ENCODE data around the gene SIRT7. TPM values are rescaled to one million over a fixed set of nuclear protein-coding genes. Genes with fewer than 3 reads are reported as not detected.

The SIRT7 gene
- total RNA-seq, 1 donor from 2014 or later, result 30.2 TPM

DNA sequence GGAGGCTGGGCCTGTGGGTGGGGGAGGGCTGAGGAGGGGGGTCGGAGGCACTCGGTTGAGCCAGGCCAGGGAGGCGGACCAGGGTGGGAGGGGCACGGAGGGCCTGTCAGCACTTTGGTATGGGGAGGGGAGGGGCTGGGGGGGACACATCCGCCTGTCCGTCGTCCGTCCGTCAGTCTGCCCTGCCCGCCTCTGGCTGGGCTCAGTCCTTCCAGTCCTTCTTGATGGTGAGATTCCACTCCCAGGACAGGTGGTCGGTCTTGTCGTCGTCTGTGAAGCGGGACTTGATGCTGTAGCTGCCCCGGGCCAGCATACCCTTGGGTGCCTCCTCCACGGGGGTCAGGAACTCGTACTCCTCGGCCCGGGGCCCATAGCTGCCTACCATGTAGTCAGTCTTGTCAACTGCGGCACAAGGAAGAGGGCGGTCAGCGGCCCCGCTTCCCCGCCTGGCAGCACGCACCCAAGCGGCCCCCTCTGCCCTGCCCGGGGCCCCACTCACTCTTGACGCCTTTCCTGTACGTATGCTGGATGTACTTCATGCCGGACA lies 49.2 kb downstream of the SIRT7 start:
- DNase-seq (ENCODE audit: low read depth) (peak; percentile 81), FAIRE-seq (no peak)
- no peaks in the 10 kb centered on the region for H3K9me3 ChIP-seq (ENCODE audit: insufficient read depth, low read depth, low read length)
- peak overlapping the region; percentile 92 for H3K4me3 ChIP-seq (ENCODE audit: insufficient read depth, low read depth, low read length)
- H3K4me2 ChIP-seq (ENCODE audit: low read length), result peak overlapping the region; percentile 99
- H4K20me1 ChIP-seq (ENCODE audit: insufficient read depth, low read length), result peaks cover 66% of the 10 kb centered on the region
- H3K9me3 Mint-ChIP-seq (ENCODE audit: unreplicated experiment), result no peaks in the 10 kb centered on the region
- H3K36me3 ChIP-seq (ENCODE audit: insufficient read depth, low read length), result peaks cover 5% of the 10 kb centered on the region
- H3K9ac ChIP-seq (ENCODE audit: low read length), result peak overlapping the region; percentile 96
- TF ChIP-seq EZH2 (IDR thresholded peaks at IDR 0.05; ENCODE audit: insufficient read depth, low read length), result no peak
- TF ChIP-seq, protein P1, sequence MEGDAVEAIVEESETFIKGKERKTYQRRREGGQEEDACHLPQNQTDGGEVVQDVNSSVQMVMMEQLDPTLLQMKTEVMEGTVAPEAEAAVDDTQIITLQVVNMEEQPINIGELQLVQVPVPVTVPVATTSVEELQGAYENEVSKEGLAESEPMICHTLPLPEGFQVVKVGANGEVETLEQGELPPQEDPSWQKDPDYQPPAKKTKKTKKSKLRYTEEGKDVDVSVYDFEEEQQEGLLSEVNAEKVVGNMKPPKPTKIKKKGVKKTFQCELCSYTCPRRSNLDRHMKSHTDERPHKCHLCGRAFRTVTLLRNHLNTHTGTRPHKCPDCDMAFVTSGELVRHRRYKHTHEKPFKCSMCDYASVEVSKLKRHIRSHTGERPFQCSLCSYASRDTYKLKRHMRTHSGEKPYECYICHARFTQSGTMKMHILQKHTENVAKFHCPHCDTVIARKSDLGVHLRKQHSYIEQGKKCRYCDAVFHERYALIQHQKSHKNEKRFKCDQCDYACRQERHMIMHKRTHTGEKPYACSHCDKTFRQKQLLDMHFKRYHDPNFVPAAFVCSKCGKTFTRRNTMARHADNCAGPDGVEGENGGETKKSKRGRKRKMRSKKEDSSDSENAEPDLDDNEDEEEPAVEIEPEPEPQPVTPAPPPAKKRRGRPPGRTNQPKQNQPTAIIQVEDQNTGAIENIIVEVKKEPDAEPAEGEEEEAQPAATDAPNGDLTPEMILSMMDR (IDR thresholded peaks at IDR 0.05; ENCODE audit: insufficient read depth, low read depth, low read length), result no peak
- no peak overlapping the region for H2AFZ ChIP-seq (ENCODE audit: low read depth, low read length)
- peaks cover 67% of the 10 kb centered on the region for H3K79me2 ChIP-seq (ENCODE audit: insufficient read depth, low read length)
- H3K27me3 Mint-ChIP-seq (ENCODE audit: low read depth, unreplicated experiment), result no peaks in the 10 kb centered on the region
- peaks cover 37% of the 10 kb centered on the region for H3K4me1 ChIP-seq (ENCODE audit: insufficient read depth, low read length)
- peaks cover 5% of the 10 kb centered on the region for H3K36me3 Mint-ChIP-seq (ENCODE audit: low read depth, unreplicated experiment)
- peak overlapping the region; percentile 76 for H3K4me3 Mint-ChIP-seq (ENCODE audit: unreplicated experiment)
- no peaks in the 10 kb centered on the region for H3K27me3 ChIP-seq (ENCODE audit: insufficient read depth, low read length)
- peak overlapping the region; percentile 87 for H3K27ac Mint-ChIP-seq (ENCODE audit: unreplicated experiment)
- H3K27ac ChIP-seq (ENCODE audit: low read depth, low read length), result peak overlapping the region; percentile 90
- H3K4me1 Mint-ChIP-seq (ENCODE audit: low read depth, unreplicated experiment), result peaks cover 19% of the 10 kb centered on the region

DNA sequence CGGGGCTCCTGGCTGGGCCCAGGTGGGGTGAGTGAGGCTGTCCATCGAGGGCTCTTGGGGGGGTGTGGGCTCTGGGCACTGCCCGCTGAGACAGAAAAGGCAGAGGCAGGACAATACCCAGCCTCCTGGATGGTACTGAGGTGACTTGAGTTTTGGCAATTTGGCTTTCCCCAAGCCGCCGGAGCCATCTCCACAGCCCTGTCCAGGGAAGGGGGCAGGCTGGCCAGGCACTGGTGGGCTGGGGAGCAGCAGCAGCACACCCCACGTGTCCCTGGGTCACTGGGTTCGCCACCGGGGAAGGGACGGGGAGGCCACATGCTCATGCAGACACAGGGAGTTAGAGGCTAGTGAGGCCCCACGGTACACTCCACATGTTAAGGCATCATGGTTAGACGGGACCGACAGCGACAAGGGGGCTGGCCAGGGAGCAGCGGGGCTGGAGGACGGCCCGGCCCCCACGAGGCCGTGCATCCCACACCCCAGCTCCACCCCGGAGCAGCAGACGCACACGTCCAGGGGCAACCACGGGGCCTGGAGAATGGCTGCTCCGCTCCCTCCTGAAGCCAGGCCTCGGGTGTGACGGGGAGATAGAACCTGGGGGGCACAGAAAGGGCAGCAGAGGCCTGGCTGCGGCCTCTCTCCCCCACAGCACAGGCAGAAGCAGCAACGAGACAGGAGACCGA lies 49.8 kb downstream of the SIRT7 start:
- DNase-seq (ENCODE audit: low read depth), result no peak
- Histone ChIP-seq H4K20me1 (ENCODE audit: insufficient read depth, low read length) (peaks cover 71% of the 10 kb centered on the region), H3K79me2 (ENCODE audit: insufficient read depth, low read length) (peaks cover 73% of the 10 kb centered on the region), H2AFZ (ENCODE audit: low read depth, low read length) (no peak overlapping the region), H3K4me2 (ENCODE audit: low read length) (peak overlapping the region; percentile 99), H3K27me3 (ENCODE audit: insufficient read depth, low read length) (no peaks in the 10 kb centered on the region), H3K36me3 (ENCODE audit: insufficient read depth, low read length) (peaks cover 5% of the 10 kb centered on the region), H3K4me1 (ENCODE audit: insufficient read depth, low read length) (peaks cover 41% of the 10 kb centered on the region), H3K9ac (ENCODE audit: low read length) (peak overlapping the region; percentile 96), H3K9me3 (ENCODE audit: insufficient read depth, low read depth, low read length) (no peaks in the 10 kb centered on the region), H3K27ac (ENCODE audit: low read depth, low read length) (peak overlapping the region; percentile 64), H3K4me3 (ENCODE audit: insufficient read depth, low read depth, low read length) (no peak overlapping the region)
- Mint-ChIP-seq H3K36me3 (ENCODE audit: low read depth, unreplicated experiment) (peaks cover 8% of the 10 kb centered on the region), H3K4me3 (ENCODE audit: unreplicated experiment) (no peak overlapping the region), H3K4me1 (ENCODE audit: low read depth, unreplicated experiment) (peaks cover 25% of the 10 kb centered on the region), H3K9me3 (ENCODE audit: unreplicated experiment) (no peaks in the 10 kb centered on the region), H3K27ac (ENCODE audit: unreplicated experiment) (peak overlapping the region; percentile 75), H3K27me3 (ENCODE audit: low read depth, unreplicated experiment) (no peaks in the 10 kb centered on the region)
- TF ChIP-seq, protein P1 (IDR thresholded peaks at IDR 0.05; ENCODE audit: insufficient read depth, low read depth, low read length), result no peak
- no peak for TF ChIP-seq EZH2 (IDR thresholded peaks at IDR 0.05; ENCODE audit: insufficient read depth, low read length)
- no peak for FAIRE-seq
